DMS 273 treated with DMSO at 0.1 percent for 48 hours (cell line): ENCODE results near the gene ZNF653.
A peak's percentile ranks its signal among the peaks of the same experiment; 100 is the strongest.

Experiments used
- DNase-seq: peaks from one replicate; lab custom pipeline; 2025; lab: John Stamatoyannopoulos, UW

Gene ZNF653, protein sequence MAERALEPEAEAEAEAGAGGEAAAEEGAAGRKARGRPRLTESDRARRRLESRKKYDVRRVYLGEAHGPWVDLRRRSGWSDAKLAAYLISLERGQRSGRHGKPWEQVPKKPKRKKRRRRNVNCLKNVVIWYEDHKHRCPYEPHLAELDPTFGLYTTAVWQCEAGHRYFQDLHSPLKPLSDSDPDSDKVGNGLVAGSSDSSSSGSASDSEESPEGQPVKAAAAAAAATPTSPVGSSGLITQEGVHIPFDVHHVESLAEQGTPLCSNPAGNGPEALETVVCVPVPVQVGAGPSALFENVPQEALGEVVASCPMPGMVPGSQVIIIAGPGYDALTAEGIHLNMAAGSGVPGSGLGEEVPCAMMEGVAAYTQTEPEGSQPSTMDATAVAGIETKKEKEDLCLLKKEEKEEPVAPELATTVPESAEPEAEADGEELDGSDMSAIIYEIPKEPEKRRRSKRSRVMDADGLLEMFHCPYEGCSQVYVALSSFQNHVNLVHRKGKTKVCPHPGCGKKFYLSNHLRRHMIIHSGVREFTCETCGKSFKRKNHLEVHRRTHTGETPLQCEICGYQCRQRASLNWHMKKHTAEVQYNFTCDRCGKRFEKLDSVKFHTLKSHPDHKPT

DNA sequence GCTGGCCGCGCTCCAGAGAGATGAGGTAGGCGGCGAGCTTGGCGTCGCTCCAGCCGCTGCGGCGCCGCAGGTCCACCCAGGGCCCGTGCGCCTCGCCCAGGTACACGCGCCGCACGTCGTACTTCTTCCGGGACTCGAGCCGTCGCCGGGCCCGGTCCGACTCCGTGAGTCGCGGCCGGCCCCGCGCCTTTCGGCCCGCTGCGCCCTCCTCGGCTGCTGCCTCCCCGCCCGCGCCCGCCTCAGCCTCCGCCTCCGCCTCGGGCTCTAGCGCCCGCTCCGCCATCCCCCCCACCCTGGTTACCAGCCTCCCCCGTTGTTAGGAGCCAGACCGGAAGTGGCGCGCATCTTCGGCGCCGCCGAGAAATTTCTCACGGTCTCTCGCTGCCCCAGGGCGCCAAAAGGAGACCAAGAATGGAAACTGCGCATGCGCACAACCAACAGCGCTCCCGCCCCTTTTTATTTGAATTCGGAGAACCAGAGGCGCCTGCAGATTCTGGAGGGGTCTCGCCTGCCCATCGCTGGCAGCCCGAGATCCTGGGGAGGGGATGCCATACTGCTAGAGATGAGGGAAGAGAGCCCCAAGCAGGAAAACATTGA lies at the start of gene ZNF653:
TSS of gene ZNF653 (minus strand) at position 336 of the 597 bp plus-strand sequence. CDS start at position 283, 53 bp downstream.
- peak; percentile 76 for DNase-seq

DNA sequence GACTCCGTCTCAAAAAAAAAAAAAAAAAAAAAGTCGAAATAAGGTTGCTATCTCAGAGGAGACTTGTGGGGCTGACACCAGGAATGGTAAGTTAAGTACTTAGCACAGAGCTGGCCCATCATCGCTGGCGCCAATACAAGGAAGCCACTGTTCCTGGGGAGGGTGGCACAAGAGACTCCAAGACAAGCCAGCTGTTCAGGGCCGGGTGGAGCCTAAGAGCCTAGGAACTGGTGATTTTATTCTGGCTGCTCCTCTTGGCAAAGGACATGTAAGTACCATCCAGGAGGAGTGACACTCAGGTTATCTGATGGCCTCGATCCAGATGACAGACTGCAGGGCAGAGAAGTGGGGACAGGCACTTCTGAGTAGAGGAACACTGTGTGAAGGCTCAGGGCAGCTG lies 49.6 kb upstream of the ZNF653 start:
- no peak for DNase-seq

DNA sequence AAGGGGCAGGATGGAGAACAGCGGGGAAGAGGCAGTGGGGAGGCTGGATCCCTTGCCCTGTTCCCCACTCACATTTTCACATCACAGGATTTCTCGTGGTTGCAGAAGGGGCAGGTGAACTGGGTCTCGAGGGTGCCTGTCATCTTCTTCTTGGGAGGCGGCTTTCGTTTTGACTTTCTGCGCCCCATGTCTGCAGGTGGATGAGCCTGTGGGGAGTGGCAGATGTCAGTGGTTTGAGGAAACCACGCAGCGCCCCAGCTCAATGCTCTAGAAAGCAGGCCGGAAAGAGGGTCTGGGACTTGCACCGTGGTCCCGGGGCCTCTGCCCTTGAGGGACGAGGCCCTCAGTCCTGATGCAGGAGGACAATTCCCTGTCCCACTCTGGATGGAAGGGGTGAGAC lies 48.5 kb upstream of the ZNF653 start:
- no peak for DNase-seq

DNA sequence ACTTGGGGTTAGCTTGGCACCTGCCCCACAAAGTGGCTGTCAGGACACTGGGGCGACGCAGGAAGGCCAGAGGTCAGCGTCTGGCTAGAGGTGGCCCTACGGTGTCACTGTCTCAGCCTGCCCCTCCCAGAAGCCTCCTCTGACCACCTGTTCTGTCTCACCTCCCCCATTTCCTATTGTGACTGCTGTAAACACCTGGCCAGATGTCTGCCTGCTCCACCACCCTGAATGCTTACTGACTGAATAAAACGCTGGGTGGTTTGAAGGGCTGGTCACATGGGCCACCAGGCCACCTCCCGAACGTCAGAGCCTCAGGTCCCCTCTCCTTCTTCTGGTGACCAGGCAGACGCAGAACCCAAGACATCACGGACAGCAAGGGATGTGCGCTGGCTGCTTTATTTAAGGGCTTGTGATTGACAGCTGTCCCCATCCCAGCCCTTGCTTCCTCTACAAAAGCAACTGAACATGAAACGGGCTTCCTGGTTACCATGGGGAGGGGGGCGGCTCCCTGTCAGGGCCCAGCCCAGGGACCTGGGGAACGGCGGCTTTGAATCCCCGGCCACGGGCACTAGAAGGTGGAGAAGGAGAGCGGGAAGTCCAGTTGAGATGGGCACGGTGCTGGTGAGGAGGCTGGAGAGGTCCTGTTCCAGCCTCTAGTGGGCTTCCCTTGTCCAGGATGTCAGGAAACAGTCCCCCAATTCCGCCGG lies 47.2 kb upstream of the ZNF653 start:
- DNase-seq, result no peak

DNA sequence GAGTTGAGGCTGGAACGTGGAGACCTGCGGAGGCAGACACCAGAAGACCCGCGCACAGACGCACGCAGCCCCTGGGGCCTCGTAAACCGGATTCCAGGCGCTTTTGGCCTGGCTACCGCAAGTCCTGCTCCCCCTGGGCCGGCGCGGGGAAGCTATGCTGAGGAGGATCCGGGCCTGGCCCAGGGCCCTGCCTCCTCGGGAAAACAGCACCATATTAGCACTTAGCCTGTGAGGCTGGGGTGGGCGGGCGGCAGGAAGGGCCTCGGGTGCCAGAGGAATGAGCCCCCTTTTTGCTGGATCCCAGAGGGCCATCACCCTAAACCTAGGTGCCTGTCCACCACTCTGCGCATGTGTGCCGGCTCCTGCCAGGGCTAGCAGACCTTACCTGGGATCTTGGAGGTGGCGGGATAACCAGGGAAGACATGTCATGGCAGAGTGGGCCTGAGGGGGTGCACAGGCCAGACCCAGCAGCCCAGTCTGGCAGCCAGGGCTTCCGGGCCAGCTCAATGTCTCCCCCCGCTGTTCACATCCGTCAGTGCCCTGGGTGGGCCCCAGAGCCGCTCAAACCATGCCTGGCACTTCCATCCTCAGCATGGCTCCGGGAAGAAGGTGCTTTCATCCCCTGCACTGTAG lies 46.1 kb upstream of the ZNF653 start:
- no peak for DNase-seq

DNA sequence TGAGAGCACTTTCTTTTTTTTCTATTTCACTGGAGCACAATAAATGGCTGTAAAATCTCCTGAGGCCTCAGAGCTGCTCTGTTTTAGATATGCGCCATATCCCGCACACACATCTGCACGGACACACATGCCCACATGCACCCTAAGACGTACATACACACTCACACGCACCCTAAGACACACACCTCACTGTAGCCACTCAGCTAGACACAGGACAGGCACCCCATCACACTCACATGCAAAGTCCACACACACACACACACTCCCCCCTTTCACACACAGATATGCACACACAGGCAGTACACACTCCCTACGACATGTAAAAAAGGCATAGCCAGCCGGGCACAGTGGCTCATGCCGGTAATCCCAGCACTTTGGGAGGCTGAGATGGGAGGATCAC lies 44.6 kb upstream of the ZNF653 start:
- DNase-seq, result no peak

DNA sequence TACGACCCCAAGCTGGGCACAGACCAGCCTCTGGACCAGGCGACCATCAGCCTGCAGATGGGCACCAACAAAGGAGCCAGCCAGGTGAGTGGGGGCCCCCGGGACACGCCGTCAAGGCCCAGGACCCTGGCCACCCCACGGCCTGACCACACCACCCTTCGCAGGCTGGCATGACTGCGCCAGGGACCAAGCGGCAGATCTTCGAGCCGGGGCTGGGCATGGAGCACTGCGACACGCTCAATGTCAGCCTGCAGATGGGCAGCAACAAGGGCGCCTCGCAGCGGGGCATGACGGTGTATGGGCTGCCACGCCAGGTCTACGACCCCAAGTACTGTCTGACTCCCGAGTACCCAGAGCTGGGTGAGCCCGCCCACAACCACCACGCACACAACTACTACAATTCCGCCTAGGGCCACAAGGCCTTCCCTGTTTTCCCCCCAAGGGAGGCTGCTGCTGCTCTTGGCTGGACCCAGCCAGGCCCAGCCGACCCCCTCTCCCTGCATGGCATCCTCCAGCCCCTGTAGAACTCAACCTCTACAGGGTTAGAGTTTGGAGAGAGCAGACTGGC lies 43.8 kb upstream of the ZNF653 start:
- no peak for DNase-seq

DNA sequence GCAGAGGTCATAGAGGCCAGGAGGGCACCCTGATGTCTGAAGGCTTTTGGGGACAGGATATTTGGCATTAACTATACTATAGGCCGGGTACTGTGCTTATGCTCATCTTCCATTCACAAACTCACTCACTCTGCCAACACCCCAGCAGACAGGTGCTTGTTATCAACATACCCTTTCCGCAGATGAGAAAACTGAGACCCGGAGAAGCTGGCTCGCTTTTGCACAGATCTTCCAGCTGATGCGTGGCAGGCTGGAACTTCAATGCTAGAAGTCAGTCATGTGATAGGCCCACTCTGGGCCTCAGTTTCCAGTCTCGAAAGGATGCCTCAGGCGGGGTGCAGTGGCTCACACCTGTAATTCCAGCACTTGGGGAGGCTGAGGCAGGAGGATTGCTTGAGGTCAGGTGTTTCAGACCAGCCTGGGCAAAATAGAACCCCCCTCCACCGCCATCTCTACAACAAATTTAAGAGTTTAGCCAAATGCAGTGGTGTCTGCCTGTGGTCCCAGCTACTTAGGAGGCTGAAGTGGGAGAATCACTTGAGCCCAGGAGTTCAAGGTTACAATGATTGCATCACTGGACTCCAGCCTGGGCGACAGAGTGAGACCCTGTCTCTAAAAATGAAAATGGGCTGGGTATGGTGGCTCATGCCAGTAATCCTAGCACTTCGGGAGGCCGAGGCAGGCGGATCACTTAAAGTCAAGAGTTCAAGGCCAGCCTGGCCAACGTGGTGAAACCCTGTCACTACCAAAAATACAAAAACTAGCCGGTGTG lies 42.5 kb upstream of the ZNF653 start:
- no peak for DNase-seq

DNA sequence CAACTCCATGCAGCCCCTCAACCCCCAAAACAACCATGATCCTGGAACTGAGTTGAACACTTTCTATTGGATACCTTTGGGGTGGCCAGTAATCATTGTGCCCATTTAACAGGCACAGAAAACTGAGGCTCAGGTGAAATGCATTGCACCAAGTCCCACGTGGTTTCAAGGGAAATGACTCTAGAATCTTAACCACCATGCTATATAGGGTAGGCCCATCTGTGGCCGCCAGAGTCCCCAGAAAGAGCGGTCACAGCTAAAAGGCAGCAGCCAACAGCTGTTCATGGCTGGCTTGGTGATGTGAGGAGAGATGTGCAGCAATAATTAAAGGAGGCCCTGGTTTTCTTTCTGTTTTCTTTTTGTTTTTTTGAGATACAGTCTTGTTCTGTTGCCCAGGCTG lies 35.6 kb upstream of the ZNF653 start:
- DNase-seq, result no peak

DNA sequence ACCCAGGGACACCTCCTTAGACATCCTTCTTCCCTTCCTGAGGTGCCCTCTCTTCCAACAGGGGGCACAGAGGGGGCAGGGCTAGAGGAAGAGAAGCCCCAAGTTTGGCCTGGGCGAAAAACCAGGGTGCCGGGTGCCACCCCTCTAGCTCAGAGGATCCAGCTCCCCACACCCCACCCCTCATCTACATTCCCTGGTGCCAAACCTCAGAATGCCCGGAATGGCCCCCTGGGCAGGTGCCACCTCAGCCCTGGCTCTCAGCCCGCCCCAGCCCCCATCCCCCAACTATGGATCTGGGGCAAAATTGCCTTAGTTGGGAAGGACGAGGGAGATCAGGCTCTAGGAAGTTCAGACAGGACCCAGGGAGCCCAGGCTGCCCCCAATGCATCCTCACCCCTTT lies 35.0 kb upstream of the ZNF653 start:
- DNase-seq, result no peak

DNA sequence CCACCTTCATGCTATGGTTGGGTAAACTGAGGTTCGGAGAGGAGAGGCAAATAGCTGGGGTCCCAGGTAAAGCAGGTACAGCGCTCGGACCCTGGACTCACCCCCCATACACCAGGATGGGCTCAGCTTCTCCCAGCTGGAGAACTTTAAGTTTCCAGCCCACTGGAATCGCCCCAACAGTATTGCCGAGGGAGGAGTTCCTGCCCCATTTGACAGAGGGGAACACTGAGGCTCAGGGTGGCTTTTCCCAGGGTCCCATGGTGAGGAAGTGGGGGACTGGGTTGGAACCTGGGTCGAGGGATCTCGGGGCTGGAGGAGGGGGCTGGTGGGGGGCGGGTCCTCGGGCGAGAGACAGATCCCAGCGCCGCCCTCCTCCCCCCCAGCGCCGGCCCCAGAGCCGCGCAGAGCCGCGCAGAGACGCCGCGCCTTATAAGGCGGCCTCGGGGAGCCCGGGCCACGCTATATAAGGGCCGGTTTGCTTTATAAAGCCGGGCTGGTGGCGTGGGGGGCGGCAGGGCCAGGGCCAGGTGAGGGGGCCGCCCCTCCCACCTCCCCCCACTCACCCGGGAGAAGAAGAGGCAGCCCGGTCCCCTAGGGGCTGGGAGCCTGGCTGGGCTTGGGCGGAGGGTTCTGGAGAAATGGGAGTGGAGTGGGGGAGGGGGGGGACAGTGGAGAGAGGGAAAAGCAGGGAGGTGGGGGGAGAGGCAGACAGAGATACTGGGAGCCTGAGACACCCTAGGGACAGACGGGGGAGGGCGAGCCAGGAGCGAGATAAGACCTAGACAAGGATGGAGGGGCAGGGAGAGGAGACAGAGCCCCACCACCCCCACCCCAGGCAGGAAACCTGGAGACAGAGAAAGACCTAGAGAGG lies 34.1 kb upstream of the ZNF653 start:
- no peak for DNase-seq

DNA sequence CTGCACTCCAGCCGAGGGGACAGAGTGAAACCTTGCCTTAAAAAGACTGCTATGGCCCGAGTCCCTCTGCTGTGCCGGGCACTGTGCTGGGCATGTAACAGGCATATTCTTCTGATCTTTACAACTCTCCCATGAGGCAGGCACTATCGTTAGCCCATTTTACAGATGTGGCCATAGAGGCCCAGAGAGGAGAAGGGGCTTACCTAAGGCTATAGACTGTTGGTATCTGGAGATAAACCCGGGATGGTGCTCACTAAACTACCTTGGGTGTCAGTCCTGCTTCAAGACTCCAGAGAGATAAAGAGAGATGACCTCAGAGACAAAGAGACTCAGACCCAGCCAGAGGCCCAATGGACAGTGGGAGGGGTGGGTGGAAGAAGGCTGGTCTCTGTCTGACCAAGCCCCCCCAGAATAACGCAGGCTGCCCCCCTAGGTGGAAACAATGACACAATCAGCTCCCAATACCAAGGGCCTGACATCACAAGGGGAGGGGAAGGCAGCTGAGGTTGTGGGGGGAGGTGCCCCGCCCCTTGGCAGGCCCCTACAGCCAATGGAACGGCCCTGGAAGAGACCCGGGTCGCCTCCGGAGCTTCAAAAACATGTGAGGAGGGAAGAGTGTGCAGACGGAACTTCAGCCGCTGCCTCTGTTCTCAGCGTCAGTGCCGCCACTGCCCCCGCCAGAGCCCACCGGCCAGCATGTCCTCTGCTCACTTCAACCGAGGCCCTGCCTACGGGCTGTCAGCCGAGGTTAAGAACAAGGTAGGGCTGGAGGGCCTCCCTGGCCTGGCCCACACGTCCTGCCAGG lies 32.8 kb upstream of the ZNF653 start, which contains the start of gene CNN1:
TSS of gene CNN1 (plus strand) at position 620 of the 805 bp plus-strand sequence. CDS start at position 697, 77 bp downstream.
- DNase-seq, result no peak

DNA sequence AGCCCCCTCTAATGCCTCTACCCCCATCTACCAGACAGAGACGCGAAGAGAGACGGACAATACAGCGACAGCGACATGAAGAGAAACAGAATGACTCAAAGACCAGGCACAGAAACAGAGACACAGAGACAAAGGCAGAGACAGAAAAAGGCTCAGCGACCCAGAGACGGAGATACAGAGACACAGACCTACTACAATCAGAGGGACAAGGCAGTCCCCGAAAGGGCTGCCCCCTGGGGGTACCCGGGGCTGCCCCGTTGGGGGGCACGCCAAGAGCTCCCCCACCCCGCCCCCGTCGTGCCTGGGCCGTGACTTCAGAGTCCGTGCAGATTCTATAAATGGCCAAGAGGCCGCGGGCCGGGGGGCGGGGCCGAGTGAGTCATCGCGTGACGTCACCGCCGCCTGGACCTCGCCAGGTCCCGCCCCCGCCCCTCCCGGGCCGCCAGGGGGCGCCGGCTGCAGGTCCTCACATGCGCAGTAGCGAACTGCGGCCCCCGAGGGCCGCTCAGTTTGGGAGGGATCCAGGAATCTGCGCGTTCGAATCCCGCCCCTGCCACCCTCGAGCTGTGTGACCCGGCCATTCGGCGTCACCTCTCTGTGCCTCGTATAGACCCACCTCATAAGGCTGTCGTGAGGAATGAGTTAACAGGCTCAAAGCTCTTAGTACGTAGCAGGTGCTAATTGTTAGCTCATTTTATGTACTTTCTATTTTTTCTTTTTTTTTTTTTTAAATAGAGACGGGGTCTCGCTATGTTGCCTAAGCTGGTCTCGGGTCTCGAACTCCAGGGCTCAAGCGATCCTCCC lies 30.4 kb upstream of the ZNF653 start:
- peak; percentile 33 for DNase-seq

DNA sequence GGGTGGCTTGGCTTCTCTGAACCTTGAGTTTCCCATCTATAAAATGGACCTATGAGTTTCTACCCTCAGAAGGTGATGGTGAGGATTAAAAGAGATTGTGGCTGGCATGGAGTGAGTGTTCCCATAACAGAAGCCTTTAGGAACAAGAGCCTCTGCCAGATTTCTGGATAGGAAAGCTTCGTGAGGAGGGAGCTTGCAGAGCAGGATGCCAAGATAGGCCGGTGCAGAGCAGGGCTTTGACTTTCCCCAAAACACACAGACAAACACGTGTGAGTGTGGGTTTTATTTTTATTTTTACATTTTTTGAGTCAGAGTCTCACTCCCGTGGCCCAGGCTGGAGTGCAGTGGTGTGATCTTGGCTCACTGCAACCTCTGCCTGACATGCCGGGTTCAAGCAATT lies 29.3 kb upstream of the ZNF653 start:
- no peak for DNase-seq

DNA sequence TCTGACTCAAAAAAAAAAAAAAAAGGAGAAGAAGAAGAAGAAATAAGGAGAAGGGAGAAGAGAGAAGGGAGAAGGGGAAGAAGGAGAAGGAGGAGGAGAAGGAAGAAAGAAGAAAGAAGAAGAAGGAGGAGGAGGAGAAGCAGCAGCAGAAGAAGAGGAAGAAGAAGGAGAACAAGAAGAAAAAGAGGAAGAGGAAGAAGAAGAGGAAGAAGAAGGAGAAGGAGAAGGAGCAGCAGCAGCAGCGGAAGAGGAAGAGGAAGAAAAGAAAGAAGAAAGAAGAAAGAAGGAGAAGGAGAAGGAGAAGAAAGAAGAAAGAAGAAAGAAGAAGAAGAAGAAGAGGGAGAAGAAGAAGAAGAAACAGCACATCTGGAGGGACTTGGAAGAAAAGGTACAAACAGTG lies 28.9 kb upstream of the ZNF653 start:
- DNase-seq, result no peak

DNA sequence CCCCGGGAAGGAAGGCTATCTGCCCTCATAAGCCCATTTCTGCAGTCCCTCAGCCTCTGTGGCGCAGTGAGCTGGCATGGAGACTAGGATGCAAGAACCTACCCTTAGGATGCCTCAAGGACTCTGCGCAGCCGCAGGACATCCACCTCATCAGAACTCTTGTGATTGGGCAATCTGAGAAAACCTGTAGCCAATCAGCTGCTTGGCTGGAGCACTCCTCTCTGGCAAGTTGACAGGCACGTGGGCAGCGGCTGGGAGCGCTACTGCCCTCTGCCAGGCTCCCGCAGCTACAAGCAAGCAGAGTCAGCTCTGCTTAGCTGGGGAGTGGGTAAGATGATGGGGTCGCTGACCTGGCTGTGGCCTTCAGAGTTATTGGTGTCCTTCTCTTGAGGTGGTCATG lies 24.8 kb upstream of the ZNF653 start:
- peak; percentile 90 for DNase-seq

DNA sequence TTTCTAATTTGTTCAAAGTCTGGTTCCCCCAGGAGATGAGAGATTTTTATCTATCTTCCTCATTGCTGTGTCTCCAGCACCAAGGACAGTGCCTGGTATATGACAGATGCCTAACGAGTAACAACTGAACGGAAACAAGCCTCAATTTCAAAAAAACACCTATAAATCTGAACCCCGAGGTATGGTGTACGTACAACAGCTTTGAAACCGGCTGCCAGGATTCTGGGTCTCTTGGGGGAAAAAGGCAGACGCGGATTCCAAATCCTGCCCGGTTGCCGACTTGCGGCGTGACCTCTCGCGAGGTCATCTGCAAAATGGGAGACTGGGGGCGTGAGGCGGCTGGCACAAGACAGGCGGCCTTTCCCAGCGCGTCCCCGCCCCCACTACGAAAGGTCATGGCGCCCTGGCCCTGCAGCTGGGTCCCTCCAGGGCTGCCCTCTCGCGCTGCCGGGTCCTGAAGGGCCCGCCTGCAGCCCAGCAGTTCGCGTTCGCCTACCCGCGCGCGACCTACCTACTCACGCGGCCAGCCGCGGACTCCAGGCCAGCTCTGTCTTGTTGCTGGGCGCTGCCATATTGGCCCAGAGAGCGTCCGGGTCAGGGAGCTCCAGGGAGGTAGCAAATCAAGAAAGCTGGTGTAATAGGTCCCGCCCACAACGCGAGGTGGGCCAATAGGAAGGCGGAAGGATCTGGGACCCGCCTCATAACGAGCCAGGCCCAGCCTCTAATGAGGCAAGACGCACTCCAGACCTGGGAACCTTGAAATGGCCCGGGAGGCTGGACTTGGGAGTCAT lies 23.1 kb upstream of the ZNF653 start, which contains the start of gene ECSIT:
TSS of gene ECSIT (minus strand) at position 584 of the 791 bp plus-strand sequence. CDS start 9,964 bp downstream, outside the sequence.
- DNase-seq, result peak; percentile 98
